ENCODE data around the gene AADACL3.
"Not testable (repeated sequence)": the region's sequence is repeated elsewhere in the genome, so short reads cannot be mapped to it uniquely, and the experiment has no call there.

The AADACL3 gene, protein sequence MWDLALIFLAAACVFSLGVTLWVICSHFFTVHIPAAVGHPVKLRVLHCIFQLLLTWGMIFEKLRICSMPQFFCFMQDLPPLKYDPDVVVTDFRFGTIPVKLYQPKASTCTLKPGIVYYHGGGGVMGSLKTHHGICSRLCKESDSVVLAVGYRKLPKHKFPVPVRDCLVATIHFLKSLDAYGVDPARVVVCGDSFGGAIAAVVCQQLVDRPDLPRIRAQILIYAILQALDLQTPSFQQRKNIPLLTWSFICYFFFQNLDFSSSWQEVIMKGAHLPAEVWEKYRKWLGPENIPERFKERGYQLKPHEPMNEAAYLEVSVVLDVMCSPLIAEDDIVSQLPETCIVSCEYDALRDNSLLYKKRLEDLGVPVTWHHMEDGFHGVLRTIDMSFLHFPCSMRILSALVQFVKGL

DNA sequence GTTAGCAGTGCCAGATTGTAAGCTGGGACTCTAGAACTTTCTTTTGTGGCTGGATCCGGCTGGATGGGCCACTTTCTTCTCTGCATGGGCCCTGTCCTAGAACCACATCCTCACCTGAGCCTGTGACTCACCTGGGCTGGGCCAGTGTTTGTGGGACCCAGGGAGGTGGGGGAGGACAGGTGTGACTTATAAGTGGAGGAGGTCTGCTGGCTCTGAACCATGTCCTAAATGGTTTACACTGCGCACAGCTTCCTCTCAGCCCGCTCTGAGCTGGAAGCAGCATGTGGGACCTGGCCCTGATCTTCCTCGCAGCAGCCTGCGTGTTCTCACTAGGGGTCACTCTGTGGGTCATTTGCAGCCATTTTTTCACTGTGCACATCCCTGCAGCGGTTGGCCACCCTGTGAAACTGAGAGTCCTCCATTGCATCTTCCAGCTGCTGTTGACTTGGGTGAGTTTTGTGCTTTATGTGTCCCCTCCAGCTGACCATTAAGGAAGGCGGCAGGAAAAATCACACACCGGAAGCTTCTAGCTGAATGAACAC is at the start of gene AADACL3:
Gene AADACL3 (plus strand): TSS at position 215 of the 542 bp plus-strand sequence. CDS start 67 bp downstream, at position 282.
- Histone ChIP-seq H3K9ac (ENCODE audit: low read length) (no peak within 1 kb of the TSS), H3K27me3 (ENCODE audit: control insufficient read depth, insufficient read depth, low read length) (no peaks in the 10 kb centered on the region), H3K4me1 (ENCODE audit: control insufficient read depth, insufficient read depth, low read length) (no peaks in the 10 kb centered on the region), H3K4me3 (ENCODE audit: low read length) (no peak within 1 kb of the TSS), H3K36me3 (ENCODE audit: control insufficient read depth, insufficient read depth, low read length) (no peaks in the 10 kb centered on the region), H3K9me3 (ENCODE audit: control insufficient read depth, low read length) (no peaks in the 10 kb centered on the region)

DNA sequence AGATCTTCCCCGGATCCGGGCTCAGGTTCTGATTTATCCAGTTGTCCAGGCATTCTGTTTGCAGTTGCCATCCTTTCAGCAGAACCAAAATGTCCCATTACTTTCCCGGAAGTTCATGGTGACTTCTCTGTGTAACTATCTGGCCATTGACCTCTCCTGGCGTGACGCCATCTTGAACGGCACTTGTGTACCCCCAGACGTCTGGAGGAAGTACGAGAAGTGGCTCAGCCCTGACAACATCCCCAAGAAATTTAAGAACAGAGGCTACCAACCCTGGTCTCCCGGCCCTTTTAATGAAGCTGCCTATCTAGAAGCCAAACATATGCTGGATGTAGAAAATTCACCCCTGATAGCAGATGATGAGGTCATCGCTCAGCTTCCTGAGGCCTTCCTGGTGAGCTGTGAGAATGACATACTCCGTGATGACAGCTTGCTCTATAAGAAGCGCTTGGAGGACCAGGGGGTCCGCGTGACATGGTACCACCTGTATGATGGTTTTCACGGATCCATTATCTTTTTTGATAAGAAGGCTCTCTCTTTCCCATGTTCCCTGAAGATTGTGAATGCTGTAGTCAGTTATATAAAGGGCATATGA is 49.7 kb upstream of the AADACL3 start:
- Histone ChIP-seq H3K4me1 (ENCODE audit: control insufficient read depth, insufficient read depth, low read length) (no peaks in the 10 kb centered on the region), H3K27me3 (ENCODE audit: control insufficient read depth, insufficient read depth, low read length) (no peaks in the 10 kb centered on the region), H3K4me3 (ENCODE audit: low read length) (no peak overlapping the region), H3K36me3 (ENCODE audit: control insufficient read depth, insufficient read depth, low read length) (no peaks in the 10 kb centered on the region), H3K9me3 (ENCODE audit: control insufficient read depth, low read length) (no peaks in the 10 kb centered on the region), H3K9ac (ENCODE audit: low read length) (no peak overlapping the region)

DNA sequence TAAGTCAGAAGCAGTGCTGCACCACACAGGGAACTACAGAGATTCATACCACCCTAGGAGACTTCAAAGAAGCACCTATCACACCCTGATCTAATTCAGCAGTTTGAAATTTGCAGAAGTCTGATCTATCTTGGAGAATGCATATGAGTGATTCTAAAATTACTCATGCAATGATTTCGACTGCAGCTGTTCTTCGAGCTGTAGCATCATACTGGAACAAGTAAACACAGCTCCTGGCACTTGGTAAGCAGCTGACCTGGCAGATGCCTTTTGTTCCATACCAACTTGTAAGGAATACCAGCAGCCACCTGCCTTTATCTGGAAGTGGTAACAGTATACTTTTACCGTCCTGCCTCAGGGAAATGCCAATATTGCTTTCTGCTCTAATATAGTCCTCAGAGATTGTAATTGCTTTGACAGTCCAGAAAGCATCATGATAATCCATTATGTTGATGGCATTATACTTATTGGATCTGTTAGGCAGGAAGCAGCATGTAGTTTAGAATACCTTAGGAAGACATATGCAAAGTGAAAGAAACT is 46.3 kb upstream of the AADACL3 start:
- Histone ChIP-seq H3K9ac (ENCODE audit: low read length) (no peak overlapping the region), H3K36me3 (ENCODE audit: control insufficient read depth, insufficient read depth, low read length) (no peaks in the 10 kb centered on the region), H3K9me3 (ENCODE audit: control insufficient read depth, low read length) (no peaks in the 10 kb centered on the region), H3K4me3 (ENCODE audit: low read length) (no peak overlapping the region), H3K4me1 (ENCODE audit: control insufficient read depth, insufficient read depth, low read length) (no peaks in the 10 kb centered on the region), H3K27me3 (ENCODE audit: control insufficient read depth, insufficient read depth, low read length) (no peaks in the 10 kb centered on the region)

DNA sequence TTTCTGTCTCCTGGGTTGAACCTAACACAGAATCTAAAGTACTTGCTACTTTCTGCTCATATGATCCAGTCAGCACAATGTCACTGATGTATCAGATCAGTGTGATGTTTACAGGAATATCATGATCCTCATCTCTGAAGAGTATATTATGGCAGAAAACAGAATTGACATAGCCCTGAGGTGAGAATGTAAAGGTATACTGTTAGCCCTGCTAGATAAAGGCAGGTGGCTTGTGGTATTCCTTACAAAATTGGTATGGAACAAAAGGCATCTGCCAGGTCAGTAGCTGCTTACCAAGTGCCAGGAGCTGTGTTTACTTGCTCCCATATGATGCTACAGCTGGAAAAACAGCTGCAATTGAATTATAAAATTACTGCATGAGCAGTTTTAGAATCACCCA is 41.6 kb upstream of the AADACL3 start:
- Histone ChIP-seq H3K9ac (ENCODE audit: low read length) (no peak overlapping the region), H3K4me3 (ENCODE audit: low read length) (no peak overlapping the region), H3K4me1 (ENCODE audit: control insufficient read depth, insufficient read depth, low read length) (no peaks in the 10 kb centered on the region), H3K27me3 (ENCODE audit: control insufficient read depth, insufficient read depth, low read length) (no peaks in the 10 kb centered on the region), H3K36me3 (ENCODE audit: control insufficient read depth, insufficient read depth, low read length) (no peaks in the 10 kb centered on the region), H3K9me3 (ENCODE audit: control insufficient read depth, low read length) (no peaks in the 10 kb centered on the region)

DNA sequence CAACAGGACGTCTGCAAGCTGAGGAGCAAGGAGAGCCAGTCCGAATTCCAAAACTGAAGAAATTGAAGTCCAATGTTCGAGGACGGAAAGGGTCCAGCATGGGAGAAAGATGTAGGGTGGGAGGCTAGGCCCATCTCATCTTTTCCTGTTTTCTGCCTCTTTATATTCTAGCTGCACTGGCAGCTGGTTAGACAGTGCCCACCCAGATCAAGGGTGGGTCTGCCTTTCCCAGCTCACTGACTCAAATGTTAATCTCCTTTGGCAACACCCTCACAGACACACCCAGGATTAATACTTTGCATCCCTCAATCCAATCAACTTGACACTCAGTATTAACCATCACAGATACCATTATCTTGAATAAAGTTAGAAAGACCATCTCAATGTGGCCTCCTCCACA is 39.8 kb upstream of the AADACL3 start:
- not testable (repeated sequence) for H3K9me3 ChIP-seq (ENCODE audit: control insufficient read depth, low read length); H3K27me3 ChIP-seq (ENCODE audit: control insufficient read depth, insufficient read depth, low read length); H3K9ac ChIP-seq (ENCODE audit: low read length); H3K4me3 ChIP-seq (ENCODE audit: low read length); H3K4me1 ChIP-seq (ENCODE audit: control insufficient read depth, insufficient read depth, low read length); H3K36me3 ChIP-seq (ENCODE audit: control insufficient read depth, insufficient read depth, low read length)

DNA sequence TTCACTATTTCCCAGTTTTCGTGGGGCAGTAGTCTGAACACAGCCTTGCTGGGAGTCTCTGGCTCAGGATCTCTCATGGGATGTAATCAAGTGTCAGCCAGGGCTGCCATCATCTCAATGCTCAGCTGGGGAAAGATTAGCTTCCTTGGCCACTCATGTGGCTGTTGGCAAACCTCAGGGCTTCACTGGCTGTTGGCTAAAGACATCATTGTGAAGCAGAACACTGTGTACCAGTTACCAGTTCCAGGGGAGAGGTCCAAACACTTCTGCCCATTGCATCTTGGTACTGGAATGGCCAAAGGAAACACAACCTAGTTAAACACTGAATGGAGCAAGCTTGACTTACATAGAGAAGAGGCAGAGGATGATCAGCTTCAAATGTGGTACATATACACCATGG is 38.3 kb upstream of the AADACL3 start:
- H3K4me1 ChIP-seq (ENCODE audit: control insufficient read depth, insufficient read depth, low read length), result no peaks in the 10 kb centered on the region
- no peak overlapping the region for H3K4me3 ChIP-seq (ENCODE audit: low read length)
- no peaks in the 10 kb centered on the region for H3K9me3 ChIP-seq (ENCODE audit: control insufficient read depth, low read length)

DNA sequence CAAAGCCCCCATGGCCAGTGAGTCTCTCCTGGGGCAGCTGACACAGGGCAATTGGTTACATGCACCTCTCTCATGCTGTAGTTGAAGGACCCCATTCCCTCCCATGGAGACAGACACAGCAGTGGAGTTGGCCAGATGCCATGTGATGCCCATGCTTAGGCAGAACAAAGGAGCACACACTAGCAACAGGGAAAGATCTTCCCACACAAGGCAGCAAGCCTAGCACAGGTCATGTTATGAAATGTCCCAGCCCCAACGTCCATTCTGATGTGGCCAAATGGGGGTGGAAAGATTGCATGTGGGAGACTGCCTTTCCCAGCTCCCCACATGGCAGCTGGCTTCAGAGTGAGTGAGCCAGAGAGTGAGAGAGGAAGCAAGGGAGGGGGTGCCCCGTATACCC is 37.6 kb upstream of the AADACL3 start:
- Histone ChIP-seq H3K4me3 (ENCODE audit: low read length) (no peak overlapping the region), H3K27me3 (ENCODE audit: control insufficient read depth, insufficient read depth, low read length) (no peaks in the 10 kb centered on the region), H3K9ac (ENCODE audit: low read length) (no peak overlapping the region), H3K4me1 (ENCODE audit: control insufficient read depth, insufficient read depth, low read length) (no peaks in the 10 kb centered on the region), H3K9me3 (ENCODE audit: control insufficient read depth, low read length) (no peaks in the 10 kb centered on the region), H3K36me3 (ENCODE audit: control insufficient read depth, insufficient read depth, low read length) (no peaks in the 10 kb centered on the region)

More for the DNA sequence above, 38.3 kb upstream of the AADACL3 start:
- Histone ChIP-seq H3K9ac (ENCODE audit: low read length) (no peak overlapping the region), H3K36me3 (ENCODE audit: control insufficient read depth, insufficient read depth, low read length) (no peaks in the 10 kb centered on the region), H3K27me3 (ENCODE audit: control insufficient read depth, insufficient read depth, low read length) (no peaks in the 10 kb centered on the region)

DNA sequence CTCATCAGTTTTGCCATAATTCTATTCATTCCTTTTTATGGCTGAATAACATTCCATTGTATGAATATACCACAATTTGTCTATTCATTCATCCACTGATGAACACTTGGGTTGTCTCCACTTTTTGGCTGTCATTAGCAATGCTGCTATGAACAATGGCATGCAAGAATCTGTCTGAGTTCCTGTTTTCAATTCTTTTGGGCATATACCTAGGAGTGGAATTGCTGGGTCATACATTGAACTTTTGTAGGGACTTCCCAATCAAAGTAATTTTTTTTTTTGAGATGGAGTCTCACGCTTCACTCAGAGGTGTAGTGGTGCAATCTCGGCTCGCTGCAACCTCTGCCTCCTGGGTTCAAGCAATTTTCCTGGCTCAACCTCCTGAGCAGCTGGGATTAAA is 37.1 kb upstream of the AADACL3 start:
- no peaks in the 10 kb centered on the region for H3K9me3 ChIP-seq (ENCODE audit: control insufficient read depth, low read length)
- no peaks in the 10 kb centered on the region for H3K27me3 ChIP-seq (ENCODE audit: control insufficient read depth, insufficient read depth, low read length)
- H3K9ac ChIP-seq (ENCODE audit: low read length), result no peak overlapping the region

DNA sequence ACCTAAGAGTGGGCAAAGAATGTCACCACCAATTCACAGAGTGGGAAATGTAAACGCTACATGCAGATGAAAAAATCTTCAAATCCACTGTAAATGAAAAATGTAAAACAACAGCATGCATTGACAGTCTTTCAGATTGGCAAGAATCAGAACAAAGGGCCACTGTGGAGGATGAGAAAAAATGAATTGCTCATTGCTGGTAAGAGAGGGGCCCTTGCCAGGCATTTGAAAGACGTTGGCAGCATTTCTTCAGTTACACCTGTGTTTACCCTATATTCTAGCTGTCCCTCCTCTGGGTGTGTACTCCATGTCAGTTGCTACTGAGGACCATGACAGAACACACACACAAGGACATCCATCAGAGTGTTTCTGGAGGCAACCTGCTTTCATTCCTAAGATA is 25.8 kb upstream of the AADACL3 start:
- Histone ChIP-seq H3K27me3 (ENCODE audit: control insufficient read depth, insufficient read depth, low read length) (no peaks in the 10 kb centered on the region), H3K9ac (ENCODE audit: low read length) (no peak overlapping the region), H3K4me3 (ENCODE audit: low read length) (no peak overlapping the region), H3K9me3 (ENCODE audit: control insufficient read depth, low read length) (no peaks in the 10 kb centered on the region), H3K36me3 (ENCODE audit: control insufficient read depth, insufficient read depth, low read length) (no peaks in the 10 kb centered on the region), H3K4me1 (ENCODE audit: control insufficient read depth, insufficient read depth, low read length) (no peaks in the 10 kb centered on the region)

More for the DNA sequence above, 37.1 kb upstream of the AADACL3 start:
- Histone ChIP-seq H3K4me1 (ENCODE audit: control insufficient read depth, insufficient read depth, low read length) (no peaks in the 10 kb centered on the region), H3K36me3 (ENCODE audit: control insufficient read depth, insufficient read depth, low read length) (no peaks in the 10 kb centered on the region), H3K4me3 (ENCODE audit: low read length) (no peak overlapping the region)

DNA sequence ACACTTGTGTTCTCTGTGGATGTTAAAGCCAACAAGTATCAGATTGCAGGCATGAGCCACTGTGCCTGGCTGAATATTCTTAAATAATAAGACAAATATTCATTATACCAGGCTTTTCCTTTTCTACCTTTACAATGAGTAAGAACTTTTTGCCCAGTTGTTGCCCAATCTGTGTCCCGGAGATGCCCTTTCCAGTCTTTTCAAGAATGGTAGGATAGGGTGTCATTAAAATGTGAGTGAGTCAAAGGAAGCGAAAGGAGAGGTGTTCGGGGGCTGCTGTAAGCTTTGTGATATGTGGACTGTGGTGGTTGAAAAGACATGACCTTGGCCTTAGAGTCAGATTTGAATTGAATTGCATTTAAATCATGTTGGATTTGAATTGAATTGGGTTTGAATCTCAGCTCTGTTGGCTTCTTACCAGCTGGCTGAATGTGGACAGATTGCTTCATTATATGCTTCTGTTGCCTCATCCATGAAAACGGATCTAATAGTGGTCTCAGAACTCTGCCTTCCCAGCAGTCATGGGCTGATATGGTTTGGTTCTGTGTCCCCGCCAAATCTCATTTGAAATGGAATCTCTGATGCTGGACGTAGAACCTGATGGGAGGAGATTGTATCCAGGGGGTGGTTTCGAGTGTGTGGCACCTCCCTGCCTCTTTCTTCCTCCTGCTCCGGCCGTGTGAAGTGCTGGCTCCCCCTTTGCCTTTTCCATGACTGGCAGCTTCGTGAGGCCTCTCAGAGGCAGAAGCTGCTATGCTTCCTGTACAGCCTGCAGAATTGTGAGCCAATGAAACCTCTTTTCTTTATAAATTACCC is 22.7 kb upstream of the AADACL3 start:
- H3K4me3 ChIP-seq (ENCODE audit: low read length), result no peak overlapping the region
- no peak overlapping the region for H3K9ac ChIP-seq (ENCODE audit: low read length)
- H3K4me1 ChIP-seq (ENCODE audit: control insufficient read depth, insufficient read depth, low read length), result no peaks in the 10 kb centered on the region
- H3K27me3 ChIP-seq (ENCODE audit: control insufficient read depth, insufficient read depth, low read length), result no peaks in the 10 kb centered on the region
- no peaks in the 10 kb centered on the region for H3K36me3 ChIP-seq (ENCODE audit: control insufficient read depth, insufficient read depth, low read length)
- no peaks in the 10 kb centered on the region for H3K9me3 ChIP-seq (ENCODE audit: control insufficient read depth, low read length)

DNA sequence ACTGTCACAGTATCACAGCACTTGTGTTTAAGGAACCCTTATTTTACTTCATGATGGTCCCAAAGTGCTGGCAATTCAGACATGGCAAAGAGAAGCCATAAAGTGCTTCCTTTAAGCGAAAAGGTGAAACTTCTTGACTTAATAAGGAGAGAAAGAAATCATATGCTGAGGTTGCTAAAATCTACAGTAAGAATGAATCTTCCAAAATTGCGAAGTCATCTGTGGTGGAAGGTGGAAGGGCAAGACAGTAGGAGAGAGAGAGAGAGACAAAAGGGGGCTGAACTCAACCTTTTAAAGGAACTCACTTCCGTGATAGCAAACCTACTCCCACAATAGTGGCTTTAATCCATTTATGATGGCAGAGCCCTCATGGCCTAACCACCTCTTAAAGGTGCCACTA is 19.3 kb upstream of the AADACL3 start:
- H3K36me3 ChIP-seq (ENCODE audit: control insufficient read depth, insufficient read depth, low read length), result no peaks in the 10 kb centered on the region

More for the DNA sequence above, 19.3 kb upstream of the AADACL3 start:
- no peak overlapping the region for H3K4me3 ChIP-seq (ENCODE audit: low read length)
- no peaks in the 10 kb centered on the region for H3K9me3 ChIP-seq (ENCODE audit: control insufficient read depth, low read length)
- no peaks in the 10 kb centered on the region for H3K27me3 ChIP-seq (ENCODE audit: control insufficient read depth, insufficient read depth, low read length)
- no peaks in the 10 kb centered on the region for H3K4me1 ChIP-seq (ENCODE audit: control insufficient read depth, insufficient read depth, low read length)
- no peak overlapping the region for H3K9ac ChIP-seq (ENCODE audit: low read length)
